Cerebellar nuclear complex (tissue), 1 donor: ENCODE data around the gene ATAD3B.
"Not testable (repeated sequence)": the region's sequence is repeated elsewhere in the genome, so short reads cannot be mapped to it uniquely, and the experiment has no call there.

ENCODE experiments used
- DNase-seq, 2 experiments: peaks; one replicate each; lab custom pipeline; 2025; lab: John Stamatoyannopoulos, UW

ATAD3B gene

GRCh38 chr1:1481811-1482210, 10.2 kb downstream of the ATAD3B start:
- DNase-seq = not testable (repeated sequence)

GRCh38 chr1:1482856-1483255, 11.3 kb downstream of the ATAD3B start:
- DNase-seq = no peak

- no peak for DNase-seq
Measured at GRCh38 chr1:1483714-1484113, 12.1 kb downstream of the ATAD3B start.

- not testable (repeated sequence) for DNase-seq
Measured at GRCh38 chr1:1484976-1485750, 13.6 kb downstream of the ATAD3B start.

GRCh38 chr1:1485755-1486317, 14.3 kb downstream of the ATAD3B start:
- not testable (repeated sequence) for DNase-seq

GRCh38 chr1:1487701-1488100, 16.1 kb downstream of the ATAD3B start:
- DNase-seq = no peak

GRCh38 chr1:1489231-1489630, 17.7 kb downstream of the ATAD3B start:
- DNase-seq = no peak

- no peak for DNase-seq
Measured at GRCh38 chr1:1489861-1490260, 18.3 kb downstream of the ATAD3B start.

GRCh38 chr1:1490633-1491230, 19.2 kb downstream of the ATAD3B start:
- no peak for DNase-seq

- no peak for DNase-seq
Measured at GRCh38 chr1:1491601-1492000, 20.0 kb downstream of the ATAD3B start.

GRCh38 chr1:1494311-1494710, 22.7 kb downstream of the ATAD3B start:
- DNase-seq = not testable (repeated sequence)

- DNase-seq = not testable (repeated sequence)
Measured at GRCh38 chr1:1495461-1495975, 24.0 kb downstream of the ATAD3B start.

GRCh38 chr1:1504777-1505365, 33.3 kb downstream of the ATAD3B start:
- DNase-seq = peak; percentile 35 to 48

GRCh38 chr1:1505366-1505798, 33.8 kb downstream of the ATAD3B start:
- not testable (repeated sequence) for DNase-seq

GRCh38 chr1:1505801-1506200, 34.2 kb downstream of the ATAD3B start:
- not testable (repeated sequence) for DNase-seq

- no peak for DNase-seq
Measured at GRCh38 chr1:1507305-1507704, 35.7 kb downstream of the ATAD3B start.

- DNase-seq = not testable (repeated sequence)
Measured at GRCh38 chr1:1508775-1509464, 37.4 kb downstream of the ATAD3B start.

GRCh38 chr1:1509465-1509850, 37.9 kb downstream of the ATAD3B start:
- not testable (repeated sequence) for DNase-seq

- DNase-seq = no peak
Measured at GRCh38 chr1:1510912-1511532, 39.5 kb downstream of the ATAD3B start.

GRCh38 chr1:1511533-1512285, 40.1 kb downstream of the ATAD3B start, which contains the start of gene ATAD3A:
Gene ATAD3A, plus strand, starts transcription at chr1:1512162. Its CDS starts 107 bp downstream, at chr1:1512269.
- DNase-seq = peak; percentile 63 to 78
